NT2/D1 (cell line): ENCODE data around the gene CCSER1.
"Not testable (repeated sequence)": the region's sequence is repeated elsewhere in the genome, so short reads cannot be mapped to it uniquely, and the experiment has no call there.

Experiments
- YY1 ChIP-seq: IDR thresholded peaks from 2 replicates; pipeline ENCODE4 v1.6.1; 2011; ENCODE audit not compliant: insufficient read length, insufficient read depth
- ZNF274 ChIP-seq: IDR thresholded peaks from 2 replicates; pipeline ENCODE4 v1.6.1; 2011; ENCODE audit warnings: mild to moderate bottlenecking, low read depth, low read length

- not testable (repeated sequence) for TF ChIP-seq ZNF274, YY1
These were observed 1199.0 kb downstream of the CCSER1 start for GRCh38 chr4:91326167-91326566.
